G401.6 (cell line): ENCODE data around the gene CPD.
"Not testable (repeated sequence)": the region's sequence is repeated elsewhere in the genome, so short reads cannot be mapped to it uniquely, and the experiment has no call there.

ENCODE experiments used
- FAIRE-seq: peaks from 2 replicates; lab custom pipeline; 2012; peaks lifted over from hg19 to GRCh38; lab: Jason Lieb, UNC

Gene CPD

DNA sequence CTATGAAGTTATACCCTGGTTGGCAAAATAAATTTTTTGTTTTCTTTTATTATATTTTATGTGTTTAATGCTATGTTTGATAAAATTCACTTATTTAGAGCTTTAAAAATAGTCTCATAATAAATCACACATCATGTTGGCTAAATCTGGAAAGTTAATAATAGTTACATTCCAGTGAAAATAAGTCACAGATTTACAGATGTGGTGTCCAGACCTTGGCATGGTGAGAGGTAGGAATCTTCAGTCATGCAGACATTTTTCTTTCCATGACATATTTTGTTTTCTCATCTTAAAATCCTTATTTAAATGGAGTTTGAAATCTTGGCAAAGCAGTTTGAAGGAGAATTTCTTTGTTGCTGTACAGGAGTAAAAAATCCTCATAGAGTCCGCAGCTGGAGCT is 50.4 kb downstream of the CPD start:
- FAIRE-seq = no peak

GRCh38 chr17:30433514-30433913 is 54.8 kb downstream of the CPD start:
- FAIRE-seq = no peak

DNA sequence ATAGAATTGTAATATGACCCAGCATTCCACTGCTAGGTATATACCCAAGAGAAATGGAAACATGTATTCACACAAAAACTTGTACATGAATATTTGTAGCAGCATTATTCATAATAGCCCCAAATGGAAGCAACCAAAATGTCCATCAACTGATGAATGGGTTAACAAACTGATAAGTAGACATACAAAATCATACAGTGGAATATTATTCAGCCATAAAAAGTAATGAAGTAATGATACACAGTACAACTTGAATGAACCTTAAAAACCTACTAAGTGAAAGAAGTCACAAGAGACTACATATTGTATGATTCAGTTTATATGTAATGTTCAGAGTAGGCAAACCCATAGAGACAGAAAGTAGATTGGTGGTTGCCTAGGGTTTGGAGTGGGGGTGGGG is 58.0 kb downstream of the CPD start:
- FAIRE-seq = no peak

DNA sequence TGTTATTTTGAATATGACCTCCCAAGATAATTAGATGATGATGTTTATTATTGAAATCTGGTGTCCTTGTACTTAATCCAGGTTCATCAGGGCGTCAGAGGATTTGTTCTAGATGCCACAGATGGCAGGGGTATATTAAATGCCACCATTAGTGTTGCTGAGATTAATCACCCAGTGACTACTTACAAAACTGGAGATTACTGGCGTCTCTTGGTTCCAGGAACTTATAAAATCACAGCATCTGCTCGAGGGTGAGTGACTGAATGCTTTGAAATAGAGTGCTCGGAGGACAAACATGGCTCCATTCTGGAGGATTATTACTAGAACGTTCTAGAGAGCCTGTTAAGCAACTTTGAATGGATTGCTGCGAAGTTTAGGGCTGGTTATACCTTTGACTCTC is 65.0 kb downstream of the CPD start:
- no peak for FAIRE-seq

DNA sequence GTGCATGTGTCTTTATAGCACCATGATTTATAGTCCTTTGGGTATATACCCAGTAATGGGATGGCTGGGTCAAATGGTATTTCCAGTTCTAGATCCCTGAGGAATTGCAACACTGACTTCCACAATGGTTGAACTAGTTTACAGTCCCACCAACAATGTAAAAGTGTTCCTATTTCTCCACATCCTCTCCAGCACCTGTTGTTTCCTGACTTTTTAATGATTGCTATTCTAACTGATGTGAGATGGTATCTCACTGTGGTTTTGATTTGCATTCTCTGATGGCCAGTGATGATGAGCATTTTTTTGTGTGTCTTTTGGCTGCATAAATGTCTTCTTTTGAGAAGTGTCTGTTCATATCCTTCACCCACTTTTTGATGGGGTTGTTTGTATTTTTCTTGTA is 67.9 kb downstream of the CPD start:
- FAIRE-seq = not testable (repeated sequence)

GRCh38 chr17:30449480-30449879 is 70.8 kb downstream of the CPD start:
- FAIRE-seq = no peak

- no peak for FAIRE-seq
Measured at GRCh38 chr17:30450125-30451027, 71.6 kb downstream of the CPD start.

GRCh38 chr17:30454635-30455034 is 75.9 kb downstream of the CPD start:
- no peak for FAIRE-seq

DNA sequence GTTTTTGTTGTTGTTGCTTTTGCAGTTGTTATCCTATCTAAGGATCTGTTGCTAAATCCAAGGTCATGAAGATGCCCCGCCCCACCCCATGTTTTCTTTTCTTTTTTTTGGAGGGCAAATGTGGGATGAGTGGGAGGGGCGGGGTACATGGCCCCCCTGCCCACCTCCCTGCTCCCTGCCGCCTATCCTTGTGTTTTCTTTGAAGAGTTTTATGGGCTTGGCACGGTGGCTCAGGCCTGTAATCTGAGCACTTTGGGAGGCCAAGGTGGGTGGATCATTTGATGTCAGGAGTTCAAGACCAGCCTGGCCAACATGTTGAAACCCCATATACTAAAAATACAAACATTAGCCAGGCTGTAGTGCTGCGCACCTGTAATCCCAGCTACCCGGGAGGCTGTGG is 79.6 kb downstream of the CPD start:
- no peak for FAIRE-seq

DNA sequence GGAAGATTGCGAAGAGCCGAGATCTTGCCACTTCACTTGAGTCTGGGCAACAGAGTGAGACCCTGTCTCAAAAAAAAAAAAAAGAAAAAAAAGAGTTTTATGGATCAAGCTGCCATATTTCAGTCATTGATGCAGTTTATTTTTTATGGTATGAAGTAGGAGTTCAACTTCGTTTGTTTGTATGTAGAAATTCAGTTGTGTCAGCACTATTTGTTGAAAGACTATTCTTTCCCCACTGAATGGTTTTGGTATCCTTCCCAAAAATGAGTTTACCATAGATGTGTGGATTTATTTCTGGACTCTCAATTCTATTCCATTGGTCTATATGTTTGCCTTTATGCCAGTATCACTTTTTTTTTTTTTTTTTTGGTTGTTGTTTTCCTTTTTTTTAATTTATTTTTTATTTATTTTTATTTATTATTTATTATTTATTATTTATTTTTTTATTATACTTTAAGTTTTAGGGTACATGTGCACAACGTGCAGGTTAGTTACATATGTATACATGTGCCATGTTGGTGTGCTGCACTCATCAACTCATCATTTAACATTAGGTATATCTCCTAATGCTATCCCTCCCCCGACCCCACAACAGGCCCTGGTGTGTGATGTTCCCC is 80.2 kb downstream of the CPD start:
- FAIRE-seq = not testable (repeated sequence)

- FAIRE-seq = peak; percentile 45
Measured at GRCh38 chr17:30468465-30468864, 89.7 kb downstream of the CPD start.

DNA sequence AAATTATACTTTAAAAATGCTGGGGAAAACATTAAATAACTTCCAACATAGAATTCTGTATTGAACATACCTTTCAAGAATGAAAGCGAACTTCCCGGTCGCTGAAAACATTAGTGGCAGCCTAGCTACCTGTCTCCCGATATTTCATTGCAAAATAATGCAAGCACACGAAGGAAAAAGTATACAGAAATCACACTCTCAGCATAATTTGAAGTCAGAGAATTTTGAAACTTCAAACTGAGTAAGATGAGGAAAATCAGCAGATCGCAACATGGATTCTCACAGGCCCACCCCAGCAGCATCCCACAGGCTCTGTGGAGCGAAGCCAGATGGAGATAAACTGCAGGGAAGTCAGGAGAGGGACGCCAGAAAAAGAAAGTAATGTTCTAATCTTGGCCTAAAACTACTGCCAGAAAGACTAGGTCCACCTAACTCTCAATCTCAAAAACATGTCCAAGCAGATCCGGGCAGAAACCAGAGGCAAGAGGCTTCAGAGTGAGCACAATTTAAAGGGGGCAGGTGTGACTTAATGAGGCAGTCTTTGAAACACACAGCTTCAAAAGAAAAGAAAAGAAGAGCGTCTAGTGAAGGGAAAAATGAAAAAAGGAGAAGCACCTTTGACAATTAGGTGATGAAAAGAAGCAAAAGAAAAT is 93.6 kb downstream of the CPD start:
- no peak for FAIRE-seq

DNA sequence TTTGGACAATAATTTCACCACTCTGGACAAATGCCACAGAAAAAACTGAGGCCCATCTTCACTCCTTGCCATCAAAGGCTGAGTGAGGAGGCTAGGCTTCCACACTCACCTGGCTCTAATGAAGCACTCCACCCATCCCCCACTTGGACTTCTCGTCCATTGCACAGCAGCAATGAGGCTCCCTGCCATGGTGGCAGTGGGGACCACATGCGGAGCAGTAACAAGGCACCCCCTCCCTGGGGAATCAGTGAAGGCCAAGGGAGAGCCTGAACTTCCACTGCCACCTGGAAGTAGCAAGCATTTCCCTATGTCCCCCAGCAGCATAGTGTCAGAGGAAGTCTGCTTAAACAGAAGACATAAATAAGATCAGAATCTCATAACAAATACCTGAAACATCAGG is 96.5 kb downstream of the CPD start:
- FAIRE-seq = no peak

GRCh38 chr17:30476726-30477082 is 98.0 kb downstream of the CPD start:
- FAIRE-seq = no peak

DNA sequence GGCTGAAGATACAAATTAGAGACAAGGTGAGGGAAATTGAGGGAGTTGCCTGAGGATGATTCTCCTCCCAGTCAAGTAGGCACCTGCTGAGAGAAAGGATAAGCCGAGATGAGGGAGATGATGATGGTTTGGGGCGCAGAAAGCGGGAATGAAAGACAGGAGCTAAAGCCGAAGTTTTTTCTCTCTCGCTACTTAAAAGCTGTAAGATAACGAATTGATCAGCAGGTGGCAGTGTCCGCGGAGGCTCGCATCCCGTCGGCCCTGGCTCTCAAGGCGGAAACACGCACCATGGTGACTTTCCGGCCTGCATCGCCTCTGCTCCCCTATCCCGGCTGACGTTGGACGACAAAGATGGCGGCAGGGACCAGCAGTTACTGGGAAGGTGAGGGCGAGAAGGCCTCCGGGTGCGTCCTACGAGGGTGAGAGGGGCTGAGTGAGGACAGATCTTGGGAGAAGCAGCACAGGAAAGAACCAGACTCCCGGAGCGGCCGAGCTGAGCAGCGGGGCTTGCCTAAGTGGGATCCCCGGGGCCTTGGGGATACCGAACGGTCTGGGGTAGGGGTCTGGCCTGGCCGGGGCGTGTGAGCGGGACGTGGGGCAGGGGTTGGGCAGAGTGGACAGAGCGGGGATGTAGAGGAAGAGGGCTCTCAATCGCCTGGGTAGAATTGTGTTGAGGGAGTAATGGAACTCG is 98.5 kb downstream of the CPD start, which contains the start of gene GOSR1:
TSS of gene GOSR1 (plus strand) at position 326 of the 691 bp plus-strand sequence. CDS start at position 352, 26 bp downstream.
- peak; percentile 95 for FAIRE-seq

GRCh38 chr17:30477774-30478115 is 99.0 kb downstream of the CPD start:
- no peak for FAIRE-seq

- FAIRE-seq = no peak
Measured at GRCh38 chr17:30482555-30482954, 103.8 kb downstream of the CPD start.

GRCh38 chr17:30483159-30483558 is 104.4 kb downstream of the CPD start:
- no peak for FAIRE-seq

- no peak for FAIRE-seq
Measured at GRCh38 chr17:30493780-30494179, 115.1 kb downstream of the CPD start.

DNA sequence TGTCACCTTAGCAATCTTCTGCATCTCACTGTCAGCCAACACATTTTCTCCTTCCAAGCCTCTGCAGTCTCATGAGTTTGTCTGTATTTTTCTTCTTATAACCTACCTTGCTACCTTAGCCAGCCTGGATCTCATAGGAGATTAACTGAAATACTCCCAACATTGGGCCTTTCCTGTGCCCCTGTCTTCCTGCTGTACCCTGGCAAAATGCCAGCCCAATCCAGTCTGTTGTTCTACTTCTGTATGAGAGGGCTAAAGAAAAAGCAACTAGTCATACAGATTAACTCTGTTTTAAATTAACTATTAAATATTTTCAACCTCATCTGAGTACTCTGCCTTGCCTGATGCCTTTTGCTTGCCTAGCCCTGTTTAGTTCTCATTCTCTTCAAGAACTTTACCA is 116.9 kb downstream of the CPD start:
- FAIRE-seq = no peak

- FAIRE-seq = no peak
Measured at GRCh38 chr17:30503558-30503957, 124.8 kb downstream of the CPD start.

DNA sequence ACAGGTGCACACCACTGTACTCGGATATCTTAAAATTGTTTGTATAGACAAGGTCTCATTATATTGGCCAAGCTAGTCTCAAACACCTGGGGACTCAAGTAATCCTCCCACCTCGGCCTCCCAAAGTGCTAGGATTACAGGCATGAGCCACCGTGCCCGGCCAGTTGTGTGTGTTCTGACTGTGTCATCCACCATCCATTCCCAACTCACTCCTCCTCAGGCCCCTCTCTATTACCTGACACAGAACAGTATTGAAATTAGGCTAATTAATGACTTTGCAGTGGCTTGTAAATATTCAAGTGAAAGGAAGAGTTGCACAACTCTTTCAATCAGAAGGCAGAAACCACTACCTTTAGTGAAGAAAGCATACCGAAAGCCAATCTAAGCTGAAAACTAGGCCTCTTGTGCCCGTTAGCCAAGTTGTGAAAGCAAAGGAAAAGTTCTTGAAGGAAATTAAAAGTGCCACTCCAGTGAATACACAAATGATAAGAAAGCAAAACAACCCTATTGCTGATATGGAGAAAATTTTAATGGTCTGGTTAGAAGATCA is 127.2 kb downstream of the CPD start:
- FAIRE-seq = no peak

DNA sequence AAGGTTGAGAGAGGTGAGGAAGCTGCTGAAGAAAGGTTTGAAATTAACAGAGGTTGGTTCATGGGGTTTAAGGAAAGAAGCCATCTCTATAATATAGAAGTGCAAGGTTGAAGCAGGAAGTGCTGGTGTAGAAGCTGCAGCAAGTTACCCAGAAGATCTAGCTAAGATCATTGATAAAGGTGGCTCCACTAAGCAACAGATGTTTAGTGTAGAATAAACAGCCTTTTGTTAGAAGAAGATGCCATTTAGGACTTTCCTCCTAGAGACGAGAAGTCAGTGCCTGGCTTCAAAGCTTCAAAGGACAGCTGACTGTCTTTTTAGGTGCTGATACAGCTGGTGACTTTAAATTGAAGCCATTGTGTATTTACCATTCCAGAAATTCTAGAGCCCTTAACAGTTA is 127.8 kb downstream of the CPD start:
- no peak for FAIRE-seq
